ENCODE data around the gene SUGP1. TPM values are rescaled to one million over a fixed set of nuclear protein-coding genes. Genes with fewer than 3 reads are reported as not detected.

Gene SUGP1
- polyA plus RNA-seq, 1 donor from 2014 or later: 82.0 TPM

- Histone ChIP-seq H3K9me2 (ENCODE audit: insufficient read depth, low read length) (no peaks in the 10 kb centered on the region), H3K4me3 (ENCODE audit: low read length) (no peak overlapping the region), H3K9ac (ENCODE audit: low read length) (no peak overlapping the region), H3F3A (ENCODE audit: insufficient read depth, low read length, poor library complexity, severe bottlenecking) (no peaks in the 10 kb centered on the region), H3K36me3 (ENCODE audit: insufficient read depth, low read length) (no peaks in the 10 kb centered on the region), H3K9me3 (ENCODE audit: low read length) (no peaks in the 10 kb centered on the region), H3K79me2 (replicated peaks; ENCODE audit: insufficient read depth, low read length) (no peaks in the 10 kb centered on the region), H2AFZ (ENCODE audit: low read depth, low read length) (no peak overlapping the region), H3K27ac (ENCODE audit: low read length) (no peak overlapping the region), H3K27me3 (ENCODE audit: insufficient read depth, low read depth, low read length) (no peaks in the 10 kb centered on the region), H4K20me1 (ENCODE audit: insufficient read depth) (no peaks in the 10 kb centered on the region), H3K4me2 (ENCODE audit: low read length) (no peak overlapping the region)
- TF ChIP-seq SMC3 (conservative IDR thresholded peaks at IDR 0.05; ENCODE audit: poor library complexity): no peak
- no peak for TF ChIP-seq MXI1 (conservative IDR thresholded peaks at IDR 0.05; ENCODE audit: poor library complexity, severe bottlenecking)
- no peak for TF ChIP-seq EZH2 (IDR thresholded peaks at IDR 0.05; ENCODE audit: borderline replicate concordance, insufficient read depth, low read length, poor library complexity, severe bottlenecking)
- no peak for TF ChIP-seq RAD21 (conservative IDR thresholded peaks at IDR 0.05)
These were observed 36.2 kb upstream of the SUGP1 start for GRCh38 chr19:19356500-19356899.

GRCh38 chr19:19355606-19356139 is 35.4 kb upstream of the SUGP1 start:
- Histone ChIP-seq H3K27me3 (ENCODE audit: insufficient read depth, low read depth, low read length) (no peaks in the 10 kb centered on the region), H3K9me2 (ENCODE audit: insufficient read depth, low read length) (no peaks in the 10 kb centered on the region), H3K79me2 (replicated peaks; ENCODE audit: insufficient read depth, low read length) (no peaks in the 10 kb centered on the region), H3F3A (ENCODE audit: insufficient read depth, low read length, poor library complexity, severe bottlenecking) (no peaks in the 10 kb centered on the region), H3K36me3 (ENCODE audit: insufficient read depth, low read length) (no peaks in the 10 kb centered on the region), H4K20me1 (ENCODE audit: insufficient read depth) (no peaks in the 10 kb centered on the region), H3K4me3 (ENCODE audit: low read length) (no peak overlapping the region), H3K9me3 (ENCODE audit: low read length) (no peaks in the 10 kb centered on the region), H3K9ac (ENCODE audit: low read length) (no peak overlapping the region), H3K27ac (ENCODE audit: low read length) (no peak overlapping the region), H3K4me2 (ENCODE audit: low read length) (no peak overlapping the region), H2AFZ (ENCODE audit: low read depth, low read length) (no peak overlapping the region)
- TF ChIP-seq EZH2 (IDR thresholded peaks at IDR 0.05; ENCODE audit: borderline replicate concordance, insufficient read depth, low read length, poor library complexity, severe bottlenecking): no peak
- TF ChIP-seq POLR2AphosphoS5 (IDR thresholded peaks at IDR 0.05): no peak
- no peak for TF ChIP-seq CTCF (IDR thresholded peaks at IDR 0.05; ENCODE audit: poor library complexity, severe bottlenecking)
- no peak for TF ChIP-seq SMC3 (conservative IDR thresholded peaks at IDR 0.05; ENCODE audit: poor library complexity)
- no peak for TF ChIP-seq RAD21 (conservative IDR thresholded peaks at IDR 0.05)
- TF ChIP-seq TAF1 (IDR thresholded peaks at IDR 0.05; ENCODE audit: low read depth): no peak
- no peak for TF ChIP-seq EP300 (conservative IDR thresholded peaks at IDR 0.05; ENCODE audit: poor library complexity, severe bottlenecking)
- TF ChIP-seq MXI1 (conservative IDR thresholded peaks at IDR 0.05; ENCODE audit: poor library complexity, severe bottlenecking): no peak
- TF ChIP-seq REST (IDR thresholded peaks at IDR 0.05; ENCODE audit: borderline replicate concordance): no peak

Measured in neural cell (in vitro differentiated cells).